ENCODE data around the gene PCDHGA3. TPM values are rescaled to one million over a fixed set of nuclear protein-coding genes. Genes with fewer than 3 reads are reported as not detected.
"Not testable (repeated sequence)": the region's sequence is repeated elsewhere in the genome, so short reads cannot be mapped to it uniquely, and the experiment has no call there.

Gene PCDHGA3
- 0.14 and 0.19 TPM in 2 replicates for total RNA-seq

- Mint-ChIP-seq H3K4me1 (no peaks in the 10 kb centered on the region), H3K9me3 (peaks cover 36% of the 10 kb centered on the region), H3K27ac (no peak within 1 kb of the TSS), H3K36me3 (ENCODE audit: low read depth) (peaks cover 3% of the 10 kb centered on the region), H3K4me3 (peak within 1 kb of the TSS; percentile 67), H3K27me3 (peaks cover 20% of the 10 kb centered on the region)
- peak; percentile 74 for DNase-seq
- intact Hi-C loops (cut with micrococcal nuclease), result no loop called here
Observed at GRCh38 chr5:141343242-141343952, at the start of gene PCDHGA3. PCDHGA3 (plus strand) TSS chr5:141343829; CDS start chr5:141344034, 205 bp downstream.

- Mint-ChIP-seq H3K27me3 (no peaks in the 10 kb centered on the region), H3K36me3 (ENCODE audit: low read depth) (peaks cover 2% of the 10 kb centered on the region), H3K9me3 (peaks cover 26% of the 10 kb centered on the region), H3K4me3 (no peak overlapping the region), H3K27ac (no peak overlapping the region), H3K4me1 (no peaks in the 10 kb centered on the region)
- no peak for DNase-seq
- intact Hi-C loops (cut with micrococcal nuclease), result no loop called here
Observed at GRCh38 chr5:141298376-141298775, 45.3 kb upstream of the PCDHGA3 start.

- Mint-ChIP-seq H3K27me3 (no peaks in the 10 kb centered on the region), H3K27ac (no peak within 1 kb of the TSS), H3K9me3 (peaks cover 14% of the 10 kb centered on the region), H3K36me3 (ENCODE audit: low read depth) (no peaks in the 10 kb centered on the region), H3K4me1 (no peaks in the 10 kb centered on the region), H3K4me3 (no peak within 1 kb of the TSS)
- no peak for DNase-seq
- intact Hi-C loops (cut with micrococcal nuclease), result no loop called here
Observed at GRCh38 chr5:141303756-141304155, 39.9 kb upstream of the PCDHGA3 start, which contains the start of gene SLC25A2. SLC25A2 (minus strand) TSS chr5:141304049; CDS start chr5:141303865, 184 bp downstream.

DNA sequence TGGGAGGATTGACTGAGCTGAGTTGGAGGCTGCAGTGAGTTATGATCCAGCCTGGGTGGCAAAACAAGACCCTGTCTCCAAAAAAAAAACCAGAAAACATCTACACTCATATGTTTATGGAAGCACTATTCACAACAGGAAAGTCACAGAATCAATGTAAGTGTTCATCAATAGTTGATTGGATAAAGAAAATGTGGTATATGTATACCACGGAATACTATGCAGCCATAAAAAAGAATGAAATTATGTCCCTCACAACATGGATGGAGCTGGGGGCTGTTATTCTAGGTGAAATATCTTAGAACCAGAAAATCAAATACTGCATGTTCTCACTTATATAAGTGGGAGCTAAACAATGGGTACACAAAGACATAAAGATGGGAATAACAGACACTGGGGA, 37.0 kb upstream of the PCDHGA3 start:
- no peaks in the 10 kb centered on the region for H3K27me3 Mint-ChIP-seq
- DNase-seq, result no peak
- no peaks in the 10 kb centered on the region for H3K4me1 Mint-ChIP-seq
- peaks cover 21% of the 10 kb centered on the region for H3K9me3 Mint-ChIP-seq
- H3K36me3 Mint-ChIP-seq (ENCODE audit: low read depth), result no peaks in the 10 kb centered on the region
- H3K27ac Mint-ChIP-seq, result no peak overlapping the region
- intact Hi-C loops (cut with micrococcal nuclease), result no loop called here
- H3K4me3 Mint-ChIP-seq, result no peak overlapping the region

DNA sequence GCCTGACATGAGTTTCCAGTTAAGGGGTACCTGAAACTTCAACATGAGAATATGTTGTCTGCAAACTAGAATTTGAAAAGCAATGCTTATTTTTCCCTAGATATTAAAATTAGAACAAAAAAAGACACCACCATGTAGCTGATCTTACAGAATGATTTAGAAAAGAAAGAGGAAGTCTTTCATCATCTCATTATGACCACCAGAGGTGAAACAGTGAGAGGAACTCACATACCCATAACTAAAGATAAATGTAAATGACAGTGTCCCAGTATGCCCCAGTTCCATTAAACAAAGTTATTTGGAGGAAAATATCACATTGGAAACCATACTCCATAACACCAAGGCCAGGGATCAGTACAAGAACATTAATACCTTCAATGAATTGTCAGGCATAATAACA, 29.9 kb upstream of the PCDHGA3 start:
- H3K9me3 Mint-ChIP-seq, result peaks cover 40% of the 10 kb centered on the region
- H3K4me3 Mint-ChIP-seq, result no peak overlapping the region
- peaks cover 6% of the 10 kb centered on the region for H3K4me1 Mint-ChIP-seq
- intact Hi-C loops (cut with micrococcal nuclease), result no loop called here
- no peaks in the 10 kb centered on the region for H3K27me3 Mint-ChIP-seq
- H3K27ac Mint-ChIP-seq, result no peak overlapping the region
- DNase-seq, result no peak
- peaks cover 51% of the 10 kb centered on the region for H3K36me3 Mint-ChIP-seq (ENCODE audit: low read depth)

- H3K27ac Mint-ChIP-seq; intact Hi-C loops (cut with micrococcal nuclease); H3K27me3 Mint-ChIP-seq; H3K4me3 Mint-ChIP-seq; DNase-seq: not testable (repeated sequence)
- Mint-ChIP-seq H3K4me1 (peaks cover 14% of the 10 kb centered on the region), H3K9me3 (peaks cover 55% of the 10 kb centered on the region), H3K36me3 (ENCODE audit: low read depth) (peaks cover 79% of the 10 kb centered on the region)
Observed at GRCh38 chr5:141316963-141317362, 26.7 kb upstream of the PCDHGA3 start.

DNA sequence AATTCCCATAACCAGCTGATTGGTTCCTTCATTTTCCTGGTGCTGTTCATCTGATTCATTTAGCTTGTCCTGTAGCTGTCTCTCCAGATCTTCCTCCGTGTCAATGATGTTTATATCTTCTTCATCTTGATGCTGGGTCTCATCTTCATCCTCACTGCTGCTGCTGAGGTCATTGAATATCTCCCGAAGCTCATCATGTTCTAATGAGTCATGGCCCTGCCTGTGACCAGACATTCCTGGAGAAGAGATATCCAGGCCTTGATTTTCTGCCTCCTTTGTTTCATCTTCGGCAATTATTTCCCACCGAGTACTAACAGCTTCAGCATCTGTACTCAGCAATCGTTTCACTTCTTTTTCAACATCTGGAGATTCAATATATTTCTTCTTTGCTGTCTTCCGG, 24.4 kb upstream of the PCDHGA3 start:
- Mint-ChIP-seq H3K27ac (peak overlapping the region; percentile 48), H3K4me3 (peak overlapping the region; percentile 92), H3K27me3 (peaks cover 2% of the 10 kb centered on the region), H3K9me3 (peaks cover 44% of the 10 kb centered on the region), H3K36me3 (ENCODE audit: low read depth) (peaks cover 69% of the 10 kb centered on the region), H3K4me1 (peaks cover 13% of the 10 kb centered on the region)
- DNase-seq, result no peak
- intact Hi-C loops (cut with micrococcal nuclease), result no loop called here

DNA sequence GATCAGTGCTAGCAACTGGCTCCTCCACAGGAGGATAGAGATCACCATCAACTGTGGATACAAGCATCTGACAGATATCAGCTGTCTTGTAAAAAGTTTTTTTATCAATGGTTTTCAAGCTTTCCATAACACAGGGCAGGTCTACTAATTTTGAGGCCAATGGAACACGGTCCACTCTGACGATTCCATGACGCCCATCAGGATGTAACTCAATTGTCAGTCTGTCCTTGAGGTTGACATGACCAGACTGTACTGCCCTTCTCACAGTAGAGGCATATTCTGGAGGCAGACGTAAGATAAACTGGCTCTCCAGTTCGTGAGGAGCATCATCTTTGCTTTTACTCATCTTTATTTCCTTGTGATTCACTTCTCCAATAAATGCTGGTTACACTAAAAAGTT, 23.9 kb upstream of the PCDHGA3 start:
- intact Hi-C loops (cut with micrococcal nuclease), result loop anchor here (1.0 to 10.0 kb wide), 4 partner anchors 193 to 1035 kb away; partner anchors contain the start of genes HDAC3 and RELL2
- Mint-ChIP-seq H3K27ac (peak overlapping the region; percentile 99), H3K27me3 (peaks cover 2% of the 10 kb centered on the region), H3K9me3 (peaks cover 42% of the 10 kb centered on the region), H3K4me1 (peaks cover 12% of the 10 kb centered on the region), H3K4me3 (peak overlapping the region; percentile 92), H3K36me3 (ENCODE audit: low read depth) (peaks cover 66% of the 10 kb centered on the region)
- no peak for DNase-seq

GRCh38 chr5:141320225-141321169, 23.1 kb upstream of the PCDHGA3 start, which contains the start of gene TAF7:
TAF7 (minus strand) TSS chr5:141320784; CDS start chr5:141320044, 740 bp downstream.
- intact Hi-C loops (cut with micrococcal nuclease), result loop anchor here (1.0 to 10.0 kb wide), 4 partner anchors 192 to 1034 kb away; partner anchors contain the start of genes HDAC3 and RELL2
- peak; percentile 98 for DNase-seq
- Mint-ChIP-seq H3K27ac (peak within 1 kb of the TSS; percentile 99), H3K9me3 (peaks cover 36% of the 10 kb centered on the region), H3K36me3 (ENCODE audit: low read depth) (peaks cover 58% of the 10 kb centered on the region), H3K27me3 (peaks cover 2% of the 10 kb centered on the region), H3K4me1 (peaks cover 12% of the 10 kb centered on the region), H3K4me3 (peak within 1 kb of the TSS; percentile 92)

DNA sequence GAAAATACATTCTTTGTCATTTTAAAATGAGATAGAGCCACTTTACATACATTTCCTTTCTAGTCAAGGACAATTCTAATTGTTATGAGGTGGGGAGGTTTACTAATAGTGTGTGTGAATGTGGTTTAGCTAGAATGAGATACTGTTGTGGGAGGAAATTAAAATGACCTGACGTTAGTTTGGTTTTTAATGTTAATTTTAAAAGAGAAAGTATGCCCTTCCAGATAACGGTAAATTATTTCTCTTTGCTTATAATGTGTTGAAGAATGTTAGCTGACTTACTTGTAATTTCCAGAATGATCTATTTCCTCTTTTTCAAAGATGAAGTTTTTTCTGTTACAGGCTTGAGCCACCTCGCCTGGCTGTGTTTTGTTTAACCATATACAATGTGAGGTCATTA, 21.4 kb upstream of the PCDHGA3 start:
- Mint-ChIP-seq H3K4me1 (peaks cover 20% of the 10 kb centered on the region), H3K27ac (no peak overlapping the region), H3K4me3 (no peak overlapping the region), H3K36me3 (ENCODE audit: low read depth) (peaks cover 43% of the 10 kb centered on the region), H3K27me3 (peaks cover 5% of the 10 kb centered on the region), H3K9me3 (peaks cover 38% of the 10 kb centered on the region)
- intact Hi-C loops (cut with micrococcal nuclease), result loop anchor here (10.0 kb wide), 2 partner anchors 313 to 1033 kb away; partner anchors contain the start of genes HDAC3 and RELL2
- no peak for DNase-seq

GRCh38 chr5:141326088-141326854, 17.4 kb upstream of the PCDHGA3 start:
- Mint-ChIP-seq H3K9me3 (peaks cover 13% of the 10 kb centered on the region), H3K27me3 (peaks cover 12% of the 10 kb centered on the region), H3K4me1 (peaks cover 8% of the 10 kb centered on the region), H3K36me3 (ENCODE audit: low read depth) (peaks cover 9% of the 10 kb centered on the region), H3K4me3 (peak overlapping the region; percentile 92), H3K27ac (peak overlapping the region; percentile 90)
- peak; percentile 90 for DNase-seq
- intact Hi-C loops (cut with micrococcal nuclease), result loop anchor here (1.0 to 10.0 kb wide), 3 partner anchors 188 to 1029 kb away; partner anchors contain the start of genes HDAC3 and RELL2

GRCh38 chr5:141328231-141328630, 15.4 kb upstream of the PCDHGA3 start:
- intact Hi-C loops (cut with micrococcal nuclease), result loop anchor here (10.0 kb wide), 2 partner anchors 307 to 1027 kb away; partner anchors contain the start of genes HDAC3 and RELL2
- no peak overlapping the region for H3K4me3 Mint-ChIP-seq
- peak; percentile 53 for DNase-seq
- no peak overlapping the region for H3K27ac Mint-ChIP-seq
- H3K36me3 Mint-ChIP-seq (ENCODE audit: low read depth), result peaks cover 3% of the 10 kb centered on the region
- peaks cover 8% of the 10 kb centered on the region for H3K4me1 Mint-ChIP-seq
- peaks cover 24% of the 10 kb centered on the region for H3K27me3 Mint-ChIP-seq
- H3K9me3 Mint-ChIP-seq, result peaks cover 21% of the 10 kb centered on the region
